Endothelial cell (in vitro differentiated cells): ENCODE results near the gene MIP. TPM values are rescaled to one million over a fixed set of nuclear protein-coding genes. Genes with fewer than 3 reads are reported as not detected.

Experiments used
- DNase-seq: peaks from one replicate; pipeline ENCODE4 v3.0.0; 2021; ENCODE audit warnings: low spot score
- H3K27ac Mint-ChIP-seq: one replicate; pipeline ENCODE4 v1.8.0; 2021; ENCODE audit warnings: mixed read lengths, inconsistent platforms; ENCODE audit not compliant: unreplicated experiment
- H3K27me3 Mint-ChIP-seq: one replicate; pipeline ENCODE4 v1.8.0; 2021; ENCODE audit warnings: mild to moderate bottlenecking, moderate library complexity, mixed read lengths, inconsistent platforms; ENCODE audit not compliant: unreplicated experiment
- H3K36me3 Mint-ChIP-seq: one replicate; pipeline ENCODE4 v1.8.0; 2021; ENCODE audit warnings: mild to moderate bottlenecking, low read depth, mixed read lengths, inconsistent platforms; ENCODE audit not compliant: unreplicated experiment
- H3K4me1 Mint-ChIP-seq: one replicate; pipeline ENCODE4 v1.8.0; 2021; ENCODE audit warnings: mild to moderate bottlenecking, mixed read lengths, inconsistent platforms; ENCODE audit not compliant: unreplicated experiment
- H3K4me3 Mint-ChIP-seq: one replicate; pipeline ENCODE4 v1.8.0; 2021; ENCODE audit warnings: mild to moderate bottlenecking, mixed read lengths, inconsistent platforms; ENCODE audit not compliant: unreplicated experiment
- H3K9me3 Mint-ChIP-seq: one replicate; pipeline ENCODE4 v1.8.0; 2021; ENCODE audit warnings: mixed read lengths, inconsistent platforms; ENCODE audit not compliant: unreplicated experiment
- total RNA-seq: library from RNA; stranded (reverse); fragmentation: NEBNext Ultra II Directional; extraction: Animal tissue kit (Norgen Biotek cat#: 25700); gene quantifications from one replicate; pipeline ENCODE4 v1.2.1, GENCODE V29; 2021; ENCODE audit not compliant: unreplicated experiment
- TF ChIP-seq, protein P1 (sequence below): fragments of 200-600 bp; sonication (generic); IDR thresholded peaks from one replicate; pipeline ENCODE4 v1.5.0; 2021; ENCODE audit warnings: antibody characterized with exemption; ENCODE audit not compliant: unreplicated experiment

Gene MIP
- total RNA-seq, 1 donor from 2014 or later: 0.10 TPM

GRCh38 chr12:56484566-56484965 lies 30.1 kb upstream of the MIP start:
- TF ChIP-seq, protein P1, sequence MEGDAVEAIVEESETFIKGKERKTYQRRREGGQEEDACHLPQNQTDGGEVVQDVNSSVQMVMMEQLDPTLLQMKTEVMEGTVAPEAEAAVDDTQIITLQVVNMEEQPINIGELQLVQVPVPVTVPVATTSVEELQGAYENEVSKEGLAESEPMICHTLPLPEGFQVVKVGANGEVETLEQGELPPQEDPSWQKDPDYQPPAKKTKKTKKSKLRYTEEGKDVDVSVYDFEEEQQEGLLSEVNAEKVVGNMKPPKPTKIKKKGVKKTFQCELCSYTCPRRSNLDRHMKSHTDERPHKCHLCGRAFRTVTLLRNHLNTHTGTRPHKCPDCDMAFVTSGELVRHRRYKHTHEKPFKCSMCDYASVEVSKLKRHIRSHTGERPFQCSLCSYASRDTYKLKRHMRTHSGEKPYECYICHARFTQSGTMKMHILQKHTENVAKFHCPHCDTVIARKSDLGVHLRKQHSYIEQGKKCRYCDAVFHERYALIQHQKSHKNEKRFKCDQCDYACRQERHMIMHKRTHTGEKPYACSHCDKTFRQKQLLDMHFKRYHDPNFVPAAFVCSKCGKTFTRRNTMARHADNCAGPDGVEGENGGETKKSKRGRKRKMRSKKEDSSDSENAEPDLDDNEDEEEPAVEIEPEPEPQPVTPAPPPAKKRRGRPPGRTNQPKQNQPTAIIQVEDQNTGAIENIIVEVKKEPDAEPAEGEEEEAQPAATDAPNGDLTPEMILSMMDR: no peak
- Mint-ChIP-seq H3K27me3 (peaks cover 16% of the 10 kb centered on the region), H3K9me3 (peaks cover 4% of the 10 kb centered on the region), H3K36me3 (no peaks in the 10 kb centered on the region), H3K4me1 (peaks cover 13% of the 10 kb centered on the region), H3K27ac (no peak overlapping the region), H3K4me3 (no peak overlapping the region)
- no peak for DNase-seq

GRCh38 chr12:56479625-56480024 lies 25.2 kb upstream of the MIP start:
- no peak for DNase-seq
- Mint-ChIP-seq H3K4me3 (no peak overlapping the region), H3K4me1 (no peaks in the 10 kb centered on the region), H3K27ac (no peak overlapping the region), H3K36me3 (peaks cover 4% of the 10 kb centered on the region), H3K27me3 (peaks cover 4% of the 10 kb centered on the region), H3K9me3 (no peaks in the 10 kb centered on the region)
- TF ChIP-seq, protein P1: no peak

- H3K36me3 Mint-ChIP-seq: peaks cover 4% of the 10 kb centered on the region
- H3K9me3 Mint-ChIP-seq: no peaks in the 10 kb centered on the region
- H3K27ac Mint-ChIP-seq: no peak overlapping the region
- H3K27me3 Mint-ChIP-seq: peaks cover 4% of the 10 kb centered on the region
- H3K4me1 Mint-ChIP-seq: no peaks in the 10 kb centered on the region
- DNase-seq: no peak
- H3K4me3 Mint-ChIP-seq: no peak overlapping the region
- TF ChIP-seq, protein P1: no peak
Observed at GRCh38 chr12:56477521-56478225, 23.2 kb upstream of the MIP start.

DNA sequence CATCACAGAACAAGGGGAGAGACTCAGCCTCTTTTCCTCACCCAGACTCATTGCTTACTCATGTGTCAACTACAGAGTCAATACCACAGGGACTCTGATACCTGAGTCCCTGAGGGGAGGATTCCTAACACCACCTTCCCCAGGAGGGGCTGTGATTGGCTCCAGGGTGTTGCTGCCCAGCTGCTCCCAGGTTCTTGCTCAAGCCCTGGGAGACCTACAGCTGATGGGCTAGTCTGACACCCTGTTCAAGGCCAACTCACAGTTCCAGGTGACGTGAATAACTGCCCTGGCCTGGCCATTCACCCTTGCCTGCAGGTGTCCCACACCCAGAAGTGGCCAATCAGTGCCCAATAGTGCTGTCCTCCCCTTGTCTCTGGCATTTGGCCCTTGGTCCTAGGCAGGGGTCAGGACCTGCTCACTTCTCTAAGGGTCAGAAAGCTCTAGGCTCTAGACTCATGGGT lies 22.5 kb upstream of the MIP start:
- TF ChIP-seq, protein P1: no peak
- DNase-seq: no peak
- H3K4me3 Mint-ChIP-seq: no peak overlapping the region

DNA sequence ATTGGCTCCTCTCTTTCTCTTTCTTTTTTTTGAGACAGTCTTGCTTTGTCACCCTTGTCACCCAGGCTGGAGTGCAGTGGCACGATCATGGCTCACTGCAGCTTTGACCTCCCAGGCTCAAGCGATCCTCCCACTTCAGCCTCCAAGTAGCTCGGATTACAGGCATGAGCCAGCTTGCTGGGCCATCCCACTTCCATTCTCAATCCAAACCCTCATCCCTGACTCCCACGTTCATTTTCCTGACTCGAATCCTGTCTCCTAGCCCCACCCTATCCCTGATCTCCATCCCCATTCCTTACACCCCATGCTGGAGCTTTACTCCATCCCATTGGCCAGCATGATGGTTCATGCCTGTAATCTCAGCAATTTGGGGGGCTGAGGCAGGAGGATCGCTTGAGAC lies 21.7 kb upstream of the MIP start:
- H3K4me3 Mint-ChIP-seq: no peak overlapping the region
- no peaks in the 10 kb centered on the region for H3K4me1 Mint-ChIP-seq
- DNase-seq: no peak
- peaks cover 4% of the 10 kb centered on the region for H3K27me3 Mint-ChIP-seq
- peaks cover 4% of the 10 kb centered on the region for H3K36me3 Mint-ChIP-seq
- TF ChIP-seq, protein P1: no peak
- no peaks in the 10 kb centered on the region for H3K9me3 Mint-ChIP-seq
- H3K27ac Mint-ChIP-seq: no peak overlapping the region

More for the DNA sequence above, 22.5 kb upstream of the MIP start:
- Mint-ChIP-seq H3K36me3 (peaks cover 4% of the 10 kb centered on the region), H3K9me3 (no peaks in the 10 kb centered on the region), H3K27ac (no peak overlapping the region), H3K4me1 (no peaks in the 10 kb centered on the region), H3K27me3 (peaks cover 4% of the 10 kb centered on the region)
